HepG2 (cell line): ENCODE measurements around the gene ZBTB34. TPM values are rescaled to one million over a fixed set of nuclear protein-coding genes. Genes with fewer than 3 reads are reported as not detected.
A peak's percentile ranks its signal among the peaks of the same experiment; 100 is the strongest.

Experiments
- AGO2 ChIP-seq: fragments of 200-400 bp; formaldehyde crosslinking; optimal IDR thresholded peaks from 2 replicates; pipeline ENCODE3; 2017; ENCODE audit warnings: mild to moderate bottlenecking, low read depth, low read length, moderate library complexity
- ATF7-NPFF ChIP-seq: sonication (generic); formaldehyde crosslinking; IDR thresholded peaks from 2 replicates; pipeline ENCODE4 v1.8.1; 2023; ENCODE audit warnings: mild to moderate bottlenecking, low read depth, missing genetic modification reagents, moderate library complexity
- ESRRA ChIP-seq: sonication (generic); formaldehyde crosslinking; IDR thresholded peaks from 2 replicates; pipeline ENCODE4 v1.5.1; 2020; ENCODE audit warnings: mild to moderate bottlenecking, low read depth, missing genetic modification reagents
- ETV5 ChIP-seq: IDR thresholded peaks from 2 replicates; pipeline ENCODE4 v1.6.1; 2018; ENCODE audit warnings: missing biosample characterization, missing genetic modification reagents, inconsistent platforms, borderline replicate concordance
- FOXA1 ChIP-seq, 2 experiments: fragments of 450-650 bp in 1 of 2; sonication (generic) in 1 of 2; formaldehyde crosslinking in 1 of 2; IDR thresholded peaks; 2 replicates each; pipeline versions ENCODE4 v1.4.0 to v1.6.1; 2016 to 2020; ENCODE audit warnings: missing genetic modification reagents in 1 of 2
- GABPB1 ChIP-seq: IDR thresholded peaks from 2 replicates; pipeline ENCODE4 v1.6.1; 2016; ENCODE audit warnings: mild to moderate bottlenecking, missing genetic modification reagents, moderate library complexity, missing compliant biosample characterization
- HDAC1 ChIP-seq: sonication (generic); formaldehyde crosslinking; IDR thresholded peaks from 2 replicates; pipeline ENCODE4 v1.5.1; 2020; ENCODE audit warnings: mild to moderate bottlenecking, missing genetic modification reagents
- KMT2A ChIP-seq: sonication (generic); formaldehyde crosslinking; IDR thresholded peaks from 2 replicates; pipeline ENCODE4 v1.4.0; 2020; ENCODE audit warnings: missing genetic modification reagents
- KMT2B ChIP-seq: IDR thresholded peaks from 2 replicates; pipeline ENCODE4 v1.6.1; 2016; ENCODE audit warnings: missing genetic modification reagents, missing compliant biosample characterization
- MZF1 ChIP-seq: sonication (generic); formaldehyde crosslinking; IDR thresholded peaks from 2 replicates; pipeline ENCODE4 v1.8.1; 2023; ENCODE audit warnings: mild to moderate bottlenecking, missing genetic modification reagents, borderline replicate concordance
- PCBP1 ChIP-seq: fragments of 200-400 bp; formaldehyde crosslinking; IDR thresholded peaks from 2 replicates; pipeline ENCODE4 v1.6.1; 2017; ENCODE audit warnings: mild to moderate bottlenecking, low read depth, low read length, borderline replicate concordance
- PHF8 ChIP-seq: sonication (generic); formaldehyde crosslinking; IDR thresholded peaks from 2 replicates; pipeline ENCODE4 v1.5.0; 2020; ENCODE audit warnings: missing genetic modification reagents
- SRY ChIP-seq: sonication (generic); formaldehyde crosslinking; IDR thresholded peaks from 2 replicates; pipeline ENCODE4 v1.8.0; 2022; ENCODE audit warnings: mild to moderate bottlenecking, missing genetic modification reagents
- ZFP36L2 ChIP-seq: sonication (generic); formaldehyde crosslinking; IDR thresholded peaks from 2 replicates; pipeline ENCODE4 v1.4.0; 2020; ENCODE audit warnings: missing genetic modification reagents
- ZNF121 ChIP-seq: sonication (generic); formaldehyde crosslinking; IDR thresholded peaks from 2 replicates; pipeline ENCODE4 v1.5.0; 2020; ENCODE audit warnings: mild to moderate bottlenecking, missing genetic modification reagents
- ZNF224 ChIP-seq: sonication (generic); formaldehyde crosslinking; IDR thresholded peaks from 2 replicates; pipeline ENCODE4 v1.5.0; 2020; ENCODE audit warnings: mild to moderate bottlenecking, missing genetic modification reagents
- ZNF367 ChIP-seq: sonication (generic); formaldehyde crosslinking; IDR thresholded peaks from 2 replicates; pipeline ENCODE4 v1.4.0; 2020; ENCODE audit warnings: missing genetic modification reagents, borderline replicate concordance
- ZNF383 ChIP-seq: sonication (generic); formaldehyde crosslinking; IDR thresholded peaks from 2 replicates; pipeline ENCODE4 v1.4.0; 2020; ENCODE audit warnings: missing genetic modification reagents, mild to moderate bottlenecking, borderline replicate concordance
- ZNF546 ChIP-seq: sonication (generic); formaldehyde crosslinking; conservative IDR thresholded peaks from 2 replicates; pipeline ENCODE4 v1.8.1; 2023; ENCODE audit warnings: mild to moderate bottlenecking, missing genetic modification reagents
- ZNF598 ChIP-seq: sonication (generic); formaldehyde crosslinking; IDR thresholded peaks from 2 replicates; pipeline ENCODE4 v1.5.1; 2020; ENCODE audit warnings: mild to moderate bottlenecking, missing genetic modification reagents, borderline replicate concordance
- ZNF670 ChIP-seq: sonication (generic); formaldehyde crosslinking; IDR thresholded peaks from 2 replicates; pipeline ENCODE4 v1.8.0; 2022; ENCODE audit warnings: mild to moderate bottlenecking, missing genetic modification reagents, borderline replicate concordance
- ZNF678 ChIP-seq: sonication (generic); formaldehyde crosslinking; IDR thresholded peaks from 2 replicates; pipeline ENCODE4 v1.4.0; 2020; ENCODE audit warnings: mild to moderate bottlenecking, missing genetic modification reagents
- polyA plus RNA-seq, 8 experiments: library from polyadenylated mRNA; depleted of rRNA in 3 of 8; stranded (reverse) in 7 of 8; unstranded in 1 of 8; fragments of >200 nt; fragmentation: Illumina TruSeq in 4 of 8; extraction: Trizol in 4 of 8; gene quantifications; 2 replicates each; pipeline versions ENCODE4 v1.2.1 to v1.2.3, GENCODE V29; 2011 to 2016; ENCODE audit warnings: low read depth in 4 of 8, missing spikeins in 1 of 8, mixed read lengths in 1 of 8; ENCODE audit not compliant: insufficient read depth in 1 of 8
- total RNA-seq, 5 experiments: library from RNA; depleted of rRNA; stranded (reverse); fragments of >200 nt; fragmentation: Illumina TruSeq; extraction: Trizol; gene quantifications; 2 replicates each; pipeline ENCODE4 v1.2.3, GENCODE V29; 2016; ENCODE audit warnings: low read depth in 1 of 5
- TF ChIP-seq, protein P1 (sequence below): sonication (generic); formaldehyde crosslinking; IDR thresholded peaks from 2 replicates; pipeline ENCODE4 v1.4.0; 2020; ENCODE audit warnings: missing genetic modification reagents
- TF ChIP-seq, protein P2 (sequence below): sonication (generic); formaldehyde crosslinking; conservative IDR thresholded peaks from 2 replicates; pipeline ENCODE4 v1.8.0; 2022; ENCODE audit warnings: mild to moderate bottlenecking, moderate library complexity, missing genetic modification reagents
- TF ChIP-seq, protein P3 (sequence below): IDR thresholded peaks from 2 replicates; pipeline ENCODE4 v1.6.1; 2016; ENCODE audit warnings: mild to moderate bottlenecking, missing biosample characterization, missing genetic modification reagents

ZBTB34 gene
- total and polyA plus RNA-seq, 2 of the 13 experiments (the other 11 are each of a cell fraction or from before 2014, with no cell fraction given): 5.9 to 8.7 TPM

DNA sequence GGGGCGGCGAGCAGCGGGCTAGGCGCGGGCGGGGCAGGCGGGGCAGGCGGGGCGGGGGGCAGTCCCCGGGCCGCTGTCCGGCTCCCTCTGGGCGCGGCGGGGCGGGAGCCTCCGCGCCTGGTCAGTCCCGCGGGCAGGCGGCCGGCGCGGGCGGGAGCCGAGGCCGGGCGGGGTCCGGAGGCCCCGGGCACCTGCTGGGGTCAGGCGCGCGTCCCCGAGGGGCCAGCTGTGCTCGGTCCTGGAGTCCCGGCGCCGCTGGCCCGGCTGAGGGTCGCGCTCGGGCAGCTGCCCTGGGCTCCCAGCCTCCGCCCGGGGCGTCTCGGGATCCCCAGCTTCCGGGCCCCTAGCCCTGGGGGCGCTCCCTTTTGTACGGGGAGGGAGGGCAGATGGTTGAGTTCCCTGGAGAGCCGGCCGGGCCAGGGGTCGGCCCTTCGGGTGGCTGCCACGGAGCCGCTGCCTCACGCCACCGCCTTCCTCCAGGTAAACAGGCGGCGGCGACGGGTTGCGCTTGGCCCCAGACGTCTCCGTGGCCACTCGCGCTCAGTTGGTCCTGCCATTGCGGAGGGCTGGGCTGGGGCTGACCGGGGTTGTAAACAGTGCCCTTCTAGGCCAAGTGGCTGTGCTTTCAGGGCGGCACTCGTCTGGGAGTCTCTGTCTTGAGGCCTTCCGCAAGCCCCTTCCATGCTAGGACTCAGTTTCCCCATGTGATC is 473 bp downstream of the ZBTB34 start (continued):
- TF ChIP-seq, protein P1, sequence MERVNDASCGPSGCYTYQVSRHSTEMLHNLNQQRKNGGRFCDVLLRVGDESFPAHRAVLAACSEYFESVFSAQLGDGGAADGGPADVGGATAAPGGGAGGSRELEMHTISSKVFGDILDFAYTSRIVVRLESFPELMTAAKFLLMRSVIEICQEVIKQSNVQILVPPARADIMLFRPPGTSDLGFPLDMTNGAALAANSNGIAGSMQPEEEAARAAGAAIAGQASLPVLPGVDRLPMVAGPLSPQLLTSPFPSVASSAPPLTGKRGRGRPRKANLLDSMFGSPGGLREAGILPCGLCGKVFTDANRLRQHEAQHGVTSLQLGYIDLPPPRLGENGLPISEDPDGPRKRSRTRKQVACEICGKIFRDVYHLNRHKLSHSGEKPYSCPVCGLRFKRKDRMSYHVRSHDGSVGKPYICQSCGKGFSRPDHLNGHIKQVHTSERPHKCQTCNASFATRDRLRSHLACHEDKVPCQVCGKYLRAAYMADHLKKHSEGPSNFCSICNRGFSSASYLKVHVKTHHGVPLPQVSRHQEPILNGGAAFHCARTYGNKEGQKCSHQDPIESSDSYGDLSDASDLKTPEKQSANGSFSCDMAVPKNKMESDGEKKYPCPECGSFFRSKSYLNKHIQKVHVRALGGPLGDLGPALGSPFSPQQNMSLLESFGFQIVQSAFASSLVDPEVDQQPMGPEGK (CRISPR knock-in tag): peak; percentile 38; the same call in 1 of the 2 replicates
- TF ChIP-seq KMT2A (CRISPR knock-in tag) (peak; percentile 56; the same call in 1 of the 2 replicates), ZNF367 (CRISPR knock-in tag) (no peak), ZNF546 (0 out of 2 replicates have a peak, but pooled peaks have one; percentile 17), ZNF121 (CRISPR knock-in tag) (no peak), ATF7-NPFF (CRISPR knock-in tag) (0 out of 2 replicates have a peak, but pooled peaks have one; percentile 26), SRY (CRISPR knock-in tag) (peak; percentile 32; the same call in 1 of the 2 replicates), MZF1 (CRISPR knock-in tag) (no peak), AGO2 (peak; percentile 44), ZFP36L2 (CRISPR knock-in tag) (no peak), ETV5 (CRISPR knock-in tag) (peak; percentile 31; the same call in 1 of the 2 replicates), ZNF224 (CRISPR knock-in tag) (no peak), PHF8 (CRISPR knock-in tag) (peak; percentile 47; the same call in 1 of the 2 replicates), FOXA1 (IDR thresholded peaks at IDR 0.05) (no peak), FOXA1 (CRISPR knock-in tag; IDR thresholded peaks at IDR 0.05) (peak; percentile 38; the same call in 1 of the 2 replicates), HDAC1 (CRISPR knock-in tag) (peak; percentile 27; the same call in 1 of the 2 replicates), ZNF383 (CRISPR knock-in tag) (0 out of 2 replicates have a peak, but pooled peaks have one; percentile 29), ZNF670 (CRISPR knock-in tag) (0 out of 2 replicates have a peak, but pooled peaks have one; percentile 6), PCBP1 (0 out of 2 replicates have a peak, but pooled peaks have one; percentile 28), ZNF678 (CRISPR knock-in tag) (peak; percentile 27; the same call in 1 of the 2 replicates), ESRRA (CRISPR knock-in tag) (peak; percentile 26; the same call in 1 of the 2 replicates), GABPB1 (CRISPR knock-in tag) (peak; percentile 62), ZNF598 (CRISPR knock-in tag) (peak; percentile 24; the same call in 1 of the 2 replicates), KMT2B (CRISPR knock-in tag) (0 out of 2 replicates have a peak, but pooled peaks have one; percentile 37)
- TF ChIP-seq, protein P2, sequence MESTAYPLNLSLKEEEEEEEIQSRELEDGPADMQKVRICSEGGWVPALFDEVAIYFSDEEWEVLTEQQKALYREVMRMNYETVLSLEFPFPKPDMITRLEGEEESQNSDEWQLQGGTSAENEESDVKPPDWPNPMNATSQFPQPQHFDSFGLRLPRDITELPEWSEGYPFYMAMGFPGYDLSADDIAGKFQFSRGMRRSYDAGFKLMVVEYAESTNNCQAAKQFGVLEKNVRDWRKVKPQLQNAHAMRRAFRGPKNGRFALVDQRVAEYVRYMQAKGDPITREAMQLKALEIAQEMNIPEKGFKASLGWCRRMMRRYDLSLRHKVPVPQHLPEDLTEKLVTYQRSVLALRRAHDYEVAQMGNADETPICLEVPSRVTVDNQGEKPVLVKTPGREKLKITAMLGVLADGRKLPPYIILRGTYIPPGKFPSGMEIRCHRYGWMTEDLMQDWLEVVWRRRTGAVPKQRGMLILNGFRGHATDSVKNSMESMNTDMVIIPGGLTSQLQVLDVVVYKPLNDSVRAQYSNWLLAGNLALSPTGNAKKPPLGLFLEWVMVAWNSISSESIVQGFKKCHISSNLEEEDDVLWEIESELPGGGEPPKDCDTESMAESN (CRISPR knock-in tag): 0 out of 2 replicates have a peak, but pooled peaks have one; percentile 30
- TF ChIP-seq, protein P3, sequence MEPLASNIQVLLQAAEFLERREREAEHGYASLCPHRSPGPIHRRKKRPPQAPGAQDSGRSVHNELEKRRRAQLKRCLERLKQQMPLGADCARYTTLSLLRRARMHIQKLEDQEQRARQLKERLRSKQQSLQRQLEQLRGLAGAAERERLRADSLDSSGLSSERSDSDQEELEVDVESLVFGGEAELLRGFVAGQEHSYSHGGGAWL (CRISPR knock-in tag): 0 out of 2 replicates have a peak, but pooled peaks have one; percentile 20
